ENCODE results near the gene CTNNBL1. TPM values are rescaled to one million over a fixed set of nuclear protein-coding genes. Genes with fewer than 3 reads are reported as not detected.

CTNNBL1 gene
- total RNA-seq, 1 donor: 19.5 TPM

DNA sequence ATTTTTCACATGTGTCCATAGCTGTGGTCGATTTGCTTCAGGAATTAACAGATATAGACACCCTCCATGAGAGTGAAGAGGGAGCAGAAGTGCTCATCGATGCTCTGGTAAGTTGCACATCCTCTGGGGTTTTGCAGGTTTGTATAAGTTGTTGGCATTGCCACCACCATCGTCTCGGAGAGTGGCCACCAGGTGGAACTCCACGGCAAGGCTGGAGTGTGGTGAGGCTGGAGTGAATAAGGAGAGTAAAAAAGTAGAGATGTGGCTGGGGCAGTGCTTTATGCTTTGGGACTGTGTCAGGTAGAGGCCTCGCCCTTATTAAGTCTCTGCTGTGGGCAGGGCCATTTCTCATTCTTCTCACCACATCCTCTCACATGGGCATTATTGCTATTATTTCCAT lies 63.7 kb downstream of the CTNNBL1 start:
- Histone ChIP-seq H3K4me2 (ENCODE audit: insufficient read depth, low read length) (no peak overlapping the region), H3K36me3 (ENCODE audit: insufficient read depth, low read length) (no peaks in the 10 kb centered on the region), H3K9me3 (ENCODE audit: low read depth, low read length) (no peaks in the 10 kb centered on the region), H3K27ac (ENCODE audit: low read depth, low read length) (no peak overlapping the region), H4K20me1 (ENCODE audit: insufficient read depth, low read length) (peaks cover 5% of the 10 kb centered on the region), H3K4me3 (ENCODE audit: insufficient read depth, low read length) (no peak overlapping the region), H3K27me3 (ENCODE audit: insufficient read depth, low read length) (no peaks in the 10 kb centered on the region), H3K79me2 (ENCODE audit: insufficient read depth, low read length) (no peaks in the 10 kb centered on the region), H3K4me1 (ENCODE audit: insufficient read depth, low read length) (no peaks in the 10 kb centered on the region), H2AFZ (ENCODE audit: low read length) (no peak overlapping the region)
- TF ChIP-seq, protein P1, sequence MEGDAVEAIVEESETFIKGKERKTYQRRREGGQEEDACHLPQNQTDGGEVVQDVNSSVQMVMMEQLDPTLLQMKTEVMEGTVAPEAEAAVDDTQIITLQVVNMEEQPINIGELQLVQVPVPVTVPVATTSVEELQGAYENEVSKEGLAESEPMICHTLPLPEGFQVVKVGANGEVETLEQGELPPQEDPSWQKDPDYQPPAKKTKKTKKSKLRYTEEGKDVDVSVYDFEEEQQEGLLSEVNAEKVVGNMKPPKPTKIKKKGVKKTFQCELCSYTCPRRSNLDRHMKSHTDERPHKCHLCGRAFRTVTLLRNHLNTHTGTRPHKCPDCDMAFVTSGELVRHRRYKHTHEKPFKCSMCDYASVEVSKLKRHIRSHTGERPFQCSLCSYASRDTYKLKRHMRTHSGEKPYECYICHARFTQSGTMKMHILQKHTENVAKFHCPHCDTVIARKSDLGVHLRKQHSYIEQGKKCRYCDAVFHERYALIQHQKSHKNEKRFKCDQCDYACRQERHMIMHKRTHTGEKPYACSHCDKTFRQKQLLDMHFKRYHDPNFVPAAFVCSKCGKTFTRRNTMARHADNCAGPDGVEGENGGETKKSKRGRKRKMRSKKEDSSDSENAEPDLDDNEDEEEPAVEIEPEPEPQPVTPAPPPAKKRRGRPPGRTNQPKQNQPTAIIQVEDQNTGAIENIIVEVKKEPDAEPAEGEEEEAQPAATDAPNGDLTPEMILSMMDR (IDR thresholded peaks at IDR 0.05; ENCODE audit: extremely low read depth, low read depth, low read length): peak; percentile 17
- no peak for DNase-seq (ENCODE audit: insufficient read length, low spot score, missing footprints)

DNA sequence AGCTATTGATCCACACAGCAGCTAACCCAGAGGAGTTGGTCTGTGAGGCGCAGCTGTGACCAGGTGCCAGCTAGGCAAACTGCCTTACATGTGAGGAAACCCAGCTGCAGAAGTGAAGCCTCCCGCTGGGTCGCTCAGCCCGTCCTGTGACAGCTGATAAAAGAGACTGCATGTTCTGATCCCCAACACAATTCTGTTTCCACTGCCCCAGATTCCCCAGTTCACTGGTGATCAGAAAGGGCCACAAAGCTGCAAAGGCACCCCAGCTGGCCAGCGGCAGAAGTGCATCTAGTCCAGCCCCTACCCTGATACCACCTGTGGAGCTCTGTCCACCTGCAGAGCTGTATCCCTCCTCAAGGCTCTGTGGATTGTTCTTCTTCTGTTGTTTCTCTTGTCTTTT lies 64.5 kb downstream of the CTNNBL1 start:
- no peaks in the 10 kb centered on the region for H3K4me1 ChIP-seq (ENCODE audit: insufficient read depth, low read length)
- no peak for DNase-seq (ENCODE audit: insufficient read length, low spot score, missing footprints)
- peaks cover 5% of the 10 kb centered on the region for H4K20me1 ChIP-seq (ENCODE audit: insufficient read depth, low read length)
- H3K4me2 ChIP-seq (ENCODE audit: insufficient read depth, low read length): no peak overlapping the region
- no peaks in the 10 kb centered on the region for H3K27me3 ChIP-seq (ENCODE audit: insufficient read depth, low read length)
- no peaks in the 10 kb centered on the region for H3K9me3 ChIP-seq (ENCODE audit: low read depth, low read length)
- H3K79me2 ChIP-seq (ENCODE audit: insufficient read depth, low read length): no peaks in the 10 kb centered on the region
- H2AFZ ChIP-seq (ENCODE audit: low read length): no peak overlapping the region
- no peak overlapping the region for H3K27ac ChIP-seq (ENCODE audit: low read depth, low read length)
- TF ChIP-seq, protein P1 (IDR thresholded peaks at IDR 0.05; ENCODE audit: extremely low read depth, low read depth, low read length): peak; percentile 17
- no peak overlapping the region for H3K4me3 ChIP-seq (ENCODE audit: insufficient read depth, low read length)
- no peaks in the 10 kb centered on the region for H3K36me3 ChIP-seq (ENCODE audit: insufficient read depth, low read length)

DNA sequence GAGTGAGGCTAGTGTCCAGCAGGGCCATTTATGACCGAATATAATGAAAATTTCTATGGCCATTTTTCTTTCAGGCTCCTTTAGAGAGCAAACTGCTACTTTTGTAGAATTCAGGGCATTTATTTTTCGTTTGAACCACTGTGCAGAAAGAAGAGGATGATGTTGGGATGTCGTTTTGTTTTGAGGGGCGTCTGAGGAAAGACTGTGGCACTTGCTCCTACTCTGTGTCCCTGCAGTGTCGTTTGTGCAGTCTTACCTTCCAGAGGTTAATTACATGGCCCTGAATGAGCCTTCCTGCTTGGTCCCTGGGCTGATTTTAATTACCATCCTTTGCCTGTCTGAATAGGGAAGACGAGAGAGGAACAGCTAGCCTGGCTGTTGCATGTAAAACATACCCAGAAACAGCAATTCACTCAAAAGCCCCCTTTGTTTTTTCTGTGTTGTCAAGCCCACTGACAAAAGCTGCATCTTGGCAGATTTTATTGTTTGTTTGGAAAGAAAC lies 65.3 kb downstream of the CTNNBL1 start:
- H3K4me1 ChIP-seq (ENCODE audit: insufficient read depth, low read length): no peaks in the 10 kb centered on the region
- no peak for DNase-seq (ENCODE audit: insufficient read length, low spot score, missing footprints)
- no peak overlapping the region for H2AFZ ChIP-seq (ENCODE audit: low read length)
- no peaks in the 10 kb centered on the region for H3K27me3 ChIP-seq (ENCODE audit: insufficient read depth, low read length)
- H3K79me2 ChIP-seq (ENCODE audit: insufficient read depth, low read length): no peaks in the 10 kb centered on the region
- no peak overlapping the region for H3K4me3 ChIP-seq (ENCODE audit: insufficient read depth, low read length)
- H4K20me1 ChIP-seq (ENCODE audit: insufficient read depth, low read length): peaks cover 8% of the 10 kb centered on the region
- H3K36me3 ChIP-seq (ENCODE audit: insufficient read depth, low read length): no peaks in the 10 kb centered on the region
- no peaks in the 10 kb centered on the region for H3K9me3 ChIP-seq (ENCODE audit: low read depth, low read length)
- TF ChIP-seq, protein P1 (IDR thresholded peaks at IDR 0.05; ENCODE audit: extremely low read depth, low read depth, low read length): no peak
- H3K4me2 ChIP-seq (ENCODE audit: insufficient read depth, low read length): no peak overlapping the region
- H3K27ac ChIP-seq (ENCODE audit: low read depth, low read length): no peak overlapping the region

DNA sequence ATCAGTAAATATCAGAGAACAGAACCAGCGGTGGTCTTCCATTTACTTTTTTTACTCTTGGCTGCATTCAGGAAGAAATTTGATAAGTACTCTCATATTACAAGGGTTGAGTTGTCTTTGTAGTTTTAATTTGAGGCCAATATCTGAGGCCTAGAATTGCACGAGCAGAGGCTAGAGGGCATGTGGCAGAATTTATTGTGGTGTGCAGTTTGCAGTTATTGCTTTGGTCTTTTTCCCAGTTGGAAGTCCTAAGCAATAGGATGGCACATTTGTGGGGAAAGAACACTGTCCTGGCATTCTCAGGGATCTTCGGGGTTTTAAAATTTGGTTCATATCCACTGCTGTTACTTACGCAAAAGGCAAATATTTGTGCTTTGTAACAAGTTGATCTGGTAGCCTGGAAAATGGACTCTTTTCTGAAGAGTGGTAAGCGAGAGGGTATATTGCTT lies 66.0 kb downstream of the CTNNBL1 start:
- no peaks in the 10 kb centered on the region for H3K9me3 ChIP-seq (ENCODE audit: low read depth, low read length)
- no peaks in the 10 kb centered on the region for H3K4me1 ChIP-seq (ENCODE audit: insufficient read depth, low read length)
- no peak overlapping the region for H3K4me3 ChIP-seq (ENCODE audit: insufficient read depth, low read length)
- H3K36me3 ChIP-seq (ENCODE audit: insufficient read depth, low read length): no peaks in the 10 kb centered on the region
- TF ChIP-seq, protein P1 (IDR thresholded peaks at IDR 0.05; ENCODE audit: extremely low read depth, low read depth, low read length): no peak
- no peak for DNase-seq (ENCODE audit: insufficient read length, low spot score, missing footprints)
- H2AFZ ChIP-seq (ENCODE audit: low read length): no peak overlapping the region
- H4K20me1 ChIP-seq (ENCODE audit: insufficient read depth, low read length): peaks cover 9% of the 10 kb centered on the region
- no peak overlapping the region for H3K4me2 ChIP-seq (ENCODE audit: insufficient read depth, low read length)
- no peaks in the 10 kb centered on the region for H3K27me3 ChIP-seq (ENCODE audit: insufficient read depth, low read length)
- H3K79me2 ChIP-seq (ENCODE audit: insufficient read depth, low read length): no peaks in the 10 kb centered on the region
- no peak overlapping the region for H3K27ac ChIP-seq (ENCODE audit: low read depth, low read length)

All from osteoblast (primary cell).